Fibroblast of peridontal ligament (primary cell): Measurements from ENCODE around the gene HSDL2.
"Not testable (repeated sequence)": the region's sequence is repeated elsewhere in the genome, so short reads cannot be mapped to it uniquely, and the experiment has no call there.

Experiments
- DNase-seq: peaks from one replicate; pipeline ENCODE4 v3.0.0-alpha.2; 2010; ENCODE audit errors: extremely low read depth

Gene HSDL2

DNA sequence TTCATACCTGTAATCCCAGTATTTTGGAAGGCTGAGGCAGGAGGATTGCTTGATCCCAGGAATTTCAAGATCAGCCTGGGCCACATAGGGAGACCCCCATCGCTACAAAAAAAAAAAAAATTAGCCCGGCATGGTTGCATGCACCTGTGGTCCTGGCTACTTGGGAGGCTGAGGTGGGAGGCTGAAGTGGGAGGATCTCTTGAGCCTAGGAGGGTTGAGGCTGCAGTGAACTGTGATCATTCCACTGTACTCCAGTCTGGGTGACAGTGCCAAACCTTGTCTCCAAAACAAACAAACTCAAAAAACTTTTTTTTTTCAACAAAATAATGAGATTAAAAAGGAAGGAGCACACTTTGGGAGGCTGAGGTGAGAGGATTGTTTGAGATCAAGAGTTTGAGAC, 120.9 kb downstream of the HSDL2 start:
- no peak for DNase-seq

DNA sequence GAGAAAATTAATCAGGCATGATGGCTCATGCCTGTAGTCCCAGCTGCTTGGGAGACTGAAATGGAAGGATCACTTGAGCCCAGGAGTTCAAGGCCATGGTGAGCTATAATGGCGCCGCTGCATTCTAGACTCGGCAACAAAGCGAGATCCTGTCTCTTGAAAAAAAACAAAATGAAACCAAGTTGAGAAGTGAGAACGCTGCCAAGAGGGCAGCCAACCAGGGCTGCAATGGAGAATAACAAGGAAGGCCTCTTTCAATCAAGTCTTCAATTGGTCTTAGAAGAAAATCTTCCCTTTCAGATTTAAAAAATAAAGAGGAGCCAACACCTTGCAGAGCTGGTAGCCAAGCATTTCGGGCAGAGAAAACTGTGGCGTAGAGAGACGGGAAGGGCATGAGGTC, 121.4 kb downstream of the HSDL2 start:
- DNase-seq, result no peak

DNA sequence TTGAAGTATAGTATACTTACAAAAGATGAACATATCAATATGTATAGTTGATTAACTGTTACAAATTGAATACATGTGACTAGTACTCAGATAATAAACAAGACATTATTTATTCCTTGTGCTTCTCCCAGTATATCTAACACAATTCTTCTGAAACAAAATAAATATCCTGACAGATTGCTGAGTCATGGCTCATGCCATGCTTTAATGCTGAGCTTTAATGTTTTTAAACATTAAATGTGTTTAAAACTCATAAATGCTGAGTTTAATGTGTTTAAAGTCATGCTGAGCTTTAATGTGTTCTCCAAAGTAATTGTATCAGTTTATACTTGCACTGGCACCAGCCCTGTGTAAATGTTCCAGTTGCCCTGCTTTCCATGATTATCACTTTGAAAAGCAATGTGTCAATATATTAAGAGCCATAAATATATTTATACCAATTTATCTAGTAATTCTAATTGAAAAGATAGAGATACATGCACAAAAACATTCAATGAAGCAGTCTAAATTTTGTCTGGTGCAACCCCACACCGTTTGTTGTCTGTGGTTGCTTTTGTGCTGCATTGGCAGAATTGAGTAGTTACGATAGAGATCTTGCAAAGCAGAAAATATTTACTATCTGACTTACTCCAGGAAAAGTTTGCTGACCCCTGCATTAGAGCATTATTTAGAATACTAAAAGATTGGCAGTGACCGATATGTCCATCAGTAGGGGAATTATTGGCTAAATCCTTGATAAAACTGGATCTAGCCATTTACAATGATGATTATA, 122.5 kb downstream of the HSDL2 start:
- no peak for DNase-seq

DNA sequence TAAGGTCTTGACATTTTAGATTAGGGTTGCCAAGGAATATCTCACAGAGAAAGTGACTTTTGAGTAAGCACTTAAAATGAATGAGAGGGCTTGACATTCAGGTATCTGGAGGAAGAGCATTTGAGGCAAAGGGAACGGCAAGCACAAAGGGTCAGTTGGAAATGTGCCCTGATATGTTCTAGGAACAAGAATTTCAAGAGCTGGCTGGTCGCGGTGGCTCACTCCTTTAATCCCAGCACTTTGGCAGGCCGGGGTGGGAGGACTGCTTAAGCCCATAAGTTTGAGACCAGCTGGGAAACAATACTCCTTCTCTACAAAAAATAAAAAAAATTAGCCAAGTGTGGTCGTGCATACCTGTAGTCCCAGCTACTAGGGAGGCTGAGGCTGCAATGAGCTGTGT, 123.3 kb downstream of the HSDL2 start:
- no peak for DNase-seq

DNA sequence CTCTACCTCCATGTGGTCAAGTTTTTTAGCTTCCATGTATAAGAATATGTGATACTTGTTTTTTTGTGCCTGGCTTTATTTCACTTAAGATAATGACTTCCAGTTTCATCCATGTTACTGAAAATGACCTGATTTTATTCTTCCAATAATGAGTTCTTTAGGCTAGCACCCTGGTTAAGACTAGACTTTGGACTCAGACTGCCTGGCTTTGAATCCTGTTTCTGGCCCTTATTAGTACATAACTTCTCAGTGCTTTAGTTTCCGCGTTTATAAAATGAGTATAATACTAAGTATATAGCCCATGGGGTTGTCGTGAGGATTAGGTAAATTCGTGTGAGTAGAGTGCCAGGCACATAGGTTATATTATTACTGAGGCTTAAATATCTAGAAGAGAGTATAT, 125.2 kb downstream of the HSDL2 start:
- no peak for DNase-seq

DNA sequence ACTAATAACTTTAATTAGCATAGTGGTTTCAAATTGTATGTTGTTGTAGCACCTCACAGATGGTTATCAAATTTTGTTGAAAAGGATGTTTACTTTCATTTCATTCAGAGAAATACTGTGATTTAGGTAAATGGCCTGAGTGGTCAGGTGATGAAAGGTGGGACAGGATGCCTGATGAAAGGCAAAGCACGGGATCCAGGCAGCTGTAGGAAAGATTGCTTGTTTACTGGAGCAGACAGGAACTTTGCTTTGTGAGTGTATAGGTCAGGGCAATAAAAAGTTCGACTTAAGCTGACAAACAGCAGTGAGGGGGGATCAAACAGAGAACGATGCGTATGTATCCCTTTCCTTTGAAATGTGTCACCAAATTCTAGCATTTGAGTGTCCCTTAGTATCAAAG, 125.7 kb downstream of the HSDL2 start:
- DNase-seq, result no peak

DNA sequence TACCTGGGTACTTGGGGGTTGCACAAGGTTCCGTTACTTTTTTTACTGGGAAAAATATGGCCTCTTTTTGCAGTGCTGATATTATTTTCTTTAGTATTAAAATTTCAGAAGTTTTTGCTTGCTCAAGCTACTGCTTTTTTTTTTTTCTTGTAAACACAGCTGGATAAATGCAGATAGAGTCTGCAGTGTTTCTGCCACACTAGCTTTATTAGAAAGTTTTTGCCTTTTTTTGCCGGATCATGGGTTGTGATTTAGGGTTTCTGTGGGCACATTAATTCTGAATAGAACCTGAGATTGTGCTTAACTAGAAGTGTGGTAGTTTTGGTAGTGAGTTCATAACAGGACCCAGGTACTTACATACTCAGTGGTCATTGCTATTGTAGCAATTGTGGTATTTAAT, 126.7 kb downstream of the HSDL2 start:
- DNase-seq, result no peak

DNA sequence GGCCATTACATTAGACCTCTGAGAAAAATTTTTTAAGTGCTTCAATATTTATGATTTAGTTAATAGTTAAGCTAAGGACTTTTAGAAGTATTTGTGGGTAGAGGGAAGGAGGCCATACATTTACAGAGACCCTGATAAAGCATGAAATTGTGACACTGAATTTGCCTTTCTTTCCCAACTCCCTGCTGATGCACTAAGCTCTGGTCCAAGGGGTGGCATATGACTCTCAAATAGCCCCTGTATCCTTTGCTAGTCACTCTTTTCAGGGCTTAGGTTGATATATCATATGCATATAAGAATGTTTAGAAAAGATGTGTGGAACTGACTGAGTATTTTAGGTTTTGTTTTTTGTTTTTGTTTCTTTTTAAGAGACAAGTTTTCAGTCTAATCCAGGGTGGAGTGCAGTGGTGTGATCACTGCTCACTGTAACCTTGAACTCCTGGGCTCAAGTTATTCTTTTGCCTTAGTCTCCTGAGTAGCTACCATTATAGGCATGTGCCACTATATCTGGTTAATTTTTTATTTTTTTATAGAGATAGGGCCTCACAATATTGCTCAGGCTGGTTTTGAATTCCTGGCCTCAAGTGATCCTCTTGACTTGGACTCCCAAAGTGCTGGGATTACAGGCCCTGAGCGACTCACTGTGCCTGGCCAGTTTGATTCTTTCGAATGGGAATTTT, 127.2 kb downstream of the HSDL2 start:
- DNase-seq, result no peak

DNA sequence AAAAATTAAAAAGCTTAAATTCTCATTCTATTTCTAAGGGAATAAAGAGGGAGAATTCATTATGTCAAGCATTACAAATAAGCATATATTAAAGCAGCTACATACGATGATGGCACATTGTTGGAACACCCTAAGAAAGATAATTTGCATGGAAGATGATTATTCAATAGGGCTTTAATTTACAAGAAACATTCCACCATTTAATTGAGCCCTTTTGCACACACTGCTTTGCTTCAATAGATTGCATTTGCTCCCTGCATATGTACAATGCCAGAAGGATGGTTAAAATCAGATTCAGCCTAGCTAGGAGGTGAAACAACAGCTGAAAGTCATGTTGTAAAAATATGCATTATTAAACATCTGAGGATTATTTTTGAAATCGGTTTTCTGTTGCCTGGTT, 128.5 kb downstream of the HSDL2 start:
- no peak for DNase-seq

DNA sequence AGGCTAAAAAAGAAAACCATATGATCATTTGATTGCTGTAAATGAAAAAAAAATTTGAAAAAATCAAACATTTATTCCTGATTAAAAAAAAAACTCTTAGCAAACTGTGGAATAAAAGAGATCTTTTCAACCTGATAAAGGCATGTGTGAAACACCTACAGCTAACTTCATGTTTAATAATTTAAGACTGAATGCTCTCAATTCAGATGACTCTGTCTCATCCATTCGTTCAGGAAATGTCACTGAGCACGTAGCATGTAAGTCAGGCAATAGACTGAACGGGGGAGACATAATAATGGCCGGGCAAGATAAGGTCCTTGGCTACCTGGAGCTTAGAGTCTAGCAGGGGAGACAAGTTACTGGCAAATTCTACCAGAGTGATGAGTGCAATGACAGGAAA, 132.5 kb downstream of the HSDL2 start:
- DNase-seq, result not testable (repeated sequence)

DNA sequence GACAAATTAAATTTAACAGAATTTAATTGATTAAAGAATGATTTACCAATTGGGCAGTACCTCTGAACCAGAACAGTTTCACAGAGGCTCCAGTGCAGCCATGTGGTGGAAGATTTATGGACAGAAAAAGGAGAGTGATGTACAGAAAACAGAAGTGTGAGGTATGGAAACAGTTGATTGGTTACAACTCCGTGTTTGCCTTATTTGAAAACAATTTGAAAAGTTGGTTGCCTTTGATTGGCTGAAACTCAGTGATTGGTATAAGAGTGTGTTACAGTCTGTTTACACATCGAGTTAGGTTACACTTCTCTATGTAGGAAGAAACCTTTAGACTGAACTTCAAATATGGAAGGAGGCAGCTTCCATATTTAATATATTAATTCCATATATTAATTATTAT, 136.9 kb downstream of the HSDL2 start:
- no peak for DNase-seq

DNA sequence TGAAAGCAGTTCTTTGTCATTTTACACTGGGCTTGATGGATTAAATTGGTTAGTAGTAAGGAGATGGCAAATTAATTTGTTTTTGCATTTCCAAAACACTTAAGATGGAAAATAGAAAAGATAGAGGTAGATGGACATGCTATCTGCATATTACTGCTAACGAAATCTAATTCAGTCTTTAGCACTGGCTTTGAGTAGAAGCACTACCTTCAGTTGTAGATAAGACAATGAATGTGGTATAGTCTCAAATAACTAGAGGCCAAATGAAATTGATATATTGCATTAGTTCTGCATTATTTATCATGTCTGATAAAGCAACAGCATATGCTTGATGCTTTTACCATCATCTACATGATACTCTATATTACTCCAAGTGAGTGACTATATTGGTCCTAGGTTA, 140.2 kb downstream of the HSDL2 start:
- no peak for DNase-seq

DNA sequence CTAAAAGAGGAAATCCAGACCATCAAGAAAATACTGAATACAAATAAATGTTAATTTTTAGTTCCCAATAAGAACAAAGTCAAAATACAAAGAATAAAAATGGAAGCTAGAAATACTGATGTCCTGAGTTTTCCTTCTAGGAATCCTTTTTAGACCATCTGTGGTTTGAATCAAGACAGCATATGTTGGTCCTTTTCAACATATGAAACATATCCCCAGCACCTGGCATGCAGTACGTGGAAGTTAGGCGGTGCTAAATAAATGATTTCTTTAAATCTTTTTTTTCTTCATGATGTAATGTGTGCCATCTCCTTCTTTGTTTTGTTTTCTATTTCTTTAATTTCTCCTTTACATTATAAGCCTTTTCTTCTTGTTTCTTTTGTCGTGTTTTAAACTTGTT, 140.7 kb downstream of the HSDL2 start:
- no peak for DNase-seq
